HG03045 (cell line): Measurements from ENCODE around the gene PPY.
"Not testable (repeated sequence)": the region's sequence is repeated elsewhere in the genome, so short reads cannot be mapped to it uniquely, and the experiment has no call there.

Experiments used
- ATAC-seq: cut with Tn5 transposase; IDR thresholded peaks from one replicate; pipeline ENCODE4 v1.9.1; 2021; ENCODE audit warnings: mild to moderate bottlenecking, moderate library complexity; ENCODE audit not compliant: unreplicated experiment

Gene PPY

DNA sequence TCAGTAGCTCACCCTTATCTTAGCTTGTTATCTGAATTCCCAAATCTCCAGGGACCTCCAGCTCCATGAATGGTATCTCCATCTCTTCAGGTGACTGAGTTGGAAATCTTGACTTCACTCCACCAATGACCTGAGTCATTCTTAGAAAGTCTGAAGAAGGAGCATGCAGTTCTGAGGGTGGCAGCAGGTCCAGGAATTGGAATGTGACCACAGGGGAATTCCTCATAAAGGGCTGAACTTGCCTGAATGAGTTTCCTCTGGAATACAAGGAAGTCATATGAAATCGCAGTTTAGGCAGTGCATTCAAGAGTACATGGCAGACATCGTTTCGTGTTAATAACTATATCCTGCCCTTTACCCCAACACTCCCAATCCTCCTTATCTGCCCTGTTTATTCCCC lies 24.0 kb upstream of the PPY start:
- ATAC-seq: no peak

DNA sequence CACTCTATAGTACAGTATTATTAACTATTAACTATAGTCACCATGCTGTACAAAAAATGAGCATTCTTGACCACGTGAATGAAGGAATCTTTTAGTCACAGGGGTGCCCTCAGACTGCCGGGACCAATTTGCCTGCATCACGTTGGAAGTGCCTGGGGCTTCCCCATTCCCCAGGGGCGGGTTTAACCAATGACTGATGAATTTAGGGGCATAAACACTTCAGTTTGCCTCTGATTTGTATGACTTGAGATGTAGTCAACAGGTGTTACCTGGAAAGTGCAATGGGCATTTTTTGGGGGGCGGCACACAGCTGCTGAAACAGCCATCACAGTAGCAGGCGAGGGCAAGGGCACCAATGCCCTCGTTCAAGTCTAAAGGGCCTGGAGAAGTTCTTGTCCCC lies 20.2 kb upstream of the PPY start:
- ATAC-seq: no peak

DNA sequence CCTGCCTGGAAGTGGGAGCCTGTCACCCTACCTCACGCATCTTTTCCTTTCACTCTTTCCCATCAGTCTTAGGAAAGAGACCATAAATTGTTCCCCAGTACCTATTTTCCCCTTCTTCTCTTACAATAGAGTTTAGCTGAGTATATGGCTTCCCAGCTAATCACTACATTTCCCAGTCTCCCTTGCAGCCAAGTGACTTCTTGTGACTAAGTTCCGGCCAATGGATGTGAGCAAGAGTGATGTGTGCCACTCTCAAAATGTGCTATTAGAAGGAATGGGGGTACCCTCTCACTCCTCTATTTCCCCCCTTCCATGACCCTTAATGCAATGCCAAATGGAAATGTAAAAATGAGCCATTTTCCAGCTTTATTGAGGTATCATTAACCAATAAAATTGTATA lies 19.7 kb upstream of the PPY start:
- ATAC-seq: no peak

DNA sequence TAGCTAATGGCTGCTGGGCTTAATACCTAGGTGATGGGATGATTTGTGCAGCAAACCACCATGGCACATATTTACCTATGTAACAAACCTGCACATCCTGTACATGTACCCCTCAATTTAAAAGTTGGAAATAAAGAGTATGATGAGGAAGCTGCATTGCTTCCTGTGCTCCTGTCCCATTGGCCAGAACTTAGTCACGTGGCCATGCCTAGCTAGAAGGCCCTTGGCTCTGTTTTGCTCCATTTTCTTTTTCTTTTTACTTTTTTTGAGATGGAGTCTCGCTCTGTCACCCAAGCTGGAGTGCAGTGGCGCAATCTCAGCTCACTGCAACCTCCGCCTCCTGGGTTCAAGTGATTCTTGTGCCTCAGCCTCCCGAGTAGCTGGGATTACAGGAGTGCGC lies 19.0 kb upstream of the PPY start:
- ATAC-seq: not testable (repeated sequence)

DNA sequence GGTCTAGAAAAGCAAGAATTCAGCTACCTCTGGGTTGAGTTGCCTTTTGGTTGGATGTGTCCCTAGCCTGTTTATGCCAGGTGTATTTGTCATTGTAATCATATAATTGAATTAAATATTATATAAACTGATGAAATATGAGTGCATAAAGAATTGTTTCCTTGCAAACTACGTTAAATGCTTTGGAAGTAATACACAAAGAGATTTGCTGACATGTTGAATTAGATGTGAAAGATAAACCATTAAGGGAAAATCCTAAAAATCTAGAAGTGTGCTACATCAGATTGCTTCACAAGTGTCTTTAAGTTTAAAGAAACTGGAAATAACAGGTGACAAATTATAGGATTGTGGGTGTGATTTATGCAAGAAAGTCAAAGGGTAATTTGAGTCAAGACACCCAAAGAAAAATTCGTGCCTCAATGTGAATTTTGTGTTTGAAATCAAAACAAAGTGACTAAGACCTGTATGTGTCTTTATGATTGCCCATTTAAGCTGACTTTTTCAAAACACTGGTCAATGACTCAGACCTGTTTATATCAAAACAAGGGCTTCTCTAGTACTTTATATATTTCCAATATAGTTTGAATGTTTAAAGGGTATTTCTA lies 16.6 kb upstream of the PPY start:
- ATAC-seq: no peak

DNA sequence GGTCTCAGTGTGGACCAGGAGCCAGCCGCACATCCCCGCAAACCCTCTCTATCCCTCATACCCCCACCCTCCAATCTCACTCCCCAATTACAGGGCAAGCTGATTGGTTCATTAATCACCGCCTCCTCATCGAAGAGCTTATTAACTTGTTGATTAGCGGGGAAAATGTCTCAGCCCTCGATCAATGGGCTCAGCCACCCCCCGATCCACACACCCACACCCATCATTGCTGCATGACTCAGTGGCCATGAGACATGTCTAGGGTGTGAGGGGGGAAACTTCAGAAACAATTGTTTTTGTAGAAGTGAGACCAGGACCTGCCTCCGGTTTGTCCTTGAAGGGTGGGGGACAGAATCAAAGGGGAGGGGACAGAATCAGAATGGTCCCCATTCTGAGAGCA lies 13.9 kb upstream of the PPY start:
- ATAC-seq: no peak

DNA sequence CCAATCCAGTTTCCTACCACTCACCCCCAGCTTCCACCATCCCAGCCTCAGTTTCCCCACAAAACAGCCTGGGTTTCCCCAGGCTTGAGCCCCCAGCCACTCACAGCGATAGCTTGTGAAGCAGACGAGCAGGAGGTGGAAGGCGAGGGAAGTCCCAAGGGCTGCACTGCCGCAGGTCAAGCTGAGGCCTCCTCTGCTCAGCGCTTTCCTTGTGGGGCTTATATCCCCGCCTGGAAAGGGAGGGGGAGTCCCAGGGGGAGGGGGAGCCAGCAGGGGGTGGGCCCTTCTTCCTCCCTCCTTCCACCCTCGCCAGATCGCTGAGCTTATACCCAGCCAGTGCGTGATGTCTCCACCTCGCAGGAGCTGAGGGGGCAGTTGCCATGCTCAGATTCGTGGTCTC lies 11.5 kb upstream of the PPY start, which contains the start of gene PYY:
Gene PYY (minus strand): TSS at position 195 of the 400 bp plus-strand sequence. CDS start 457 bp downstream, outside the sequence.
- ATAC-seq: no peak

DNA sequence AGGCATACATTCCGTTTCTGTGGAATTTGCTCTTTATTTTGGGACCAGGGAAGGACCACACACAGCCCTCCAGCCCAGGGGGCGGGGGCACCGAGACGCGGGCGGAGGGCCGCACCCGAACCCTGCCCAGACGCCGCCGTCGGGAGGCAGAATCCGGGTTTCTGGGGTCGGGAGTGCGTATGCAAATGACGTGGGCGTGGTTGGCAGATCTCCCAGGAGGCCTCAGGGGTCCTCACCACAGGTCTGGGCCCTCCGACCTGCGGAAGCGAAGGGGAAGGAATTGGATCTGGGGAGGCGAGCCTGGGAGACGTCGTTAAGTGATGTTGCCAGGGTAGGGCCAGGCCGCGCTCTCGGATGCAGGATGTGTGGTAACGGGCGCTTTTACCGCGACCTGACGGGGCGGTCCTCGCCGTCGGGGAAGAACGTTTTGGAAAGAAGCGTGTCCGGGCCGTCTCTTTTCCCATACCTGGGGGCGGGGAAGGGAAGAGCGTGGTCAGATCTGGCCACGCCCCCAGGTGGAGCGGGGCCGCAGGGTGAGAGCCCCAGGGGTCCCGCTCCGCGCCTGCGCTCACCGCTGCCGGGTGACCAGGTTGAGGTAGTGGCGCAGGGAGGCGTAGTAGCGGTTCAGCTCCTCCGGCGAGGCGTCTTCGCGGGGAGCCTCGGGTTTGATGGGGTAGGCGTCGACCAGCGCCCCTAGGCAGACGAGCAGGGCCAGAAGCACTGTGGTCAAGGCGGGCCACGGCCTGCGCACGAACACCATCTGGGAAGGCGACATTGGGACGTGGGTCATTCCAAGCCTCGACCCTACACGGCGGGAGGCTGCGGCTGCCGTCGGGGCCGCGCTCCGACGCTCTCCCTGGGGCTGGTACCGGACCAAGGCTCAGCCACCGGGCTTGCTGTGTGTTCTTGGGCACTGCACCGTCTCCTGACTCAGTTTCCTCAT lies 10.7 kb upstream of the PPY start:
- no peak for ATAC-seq

DNA sequence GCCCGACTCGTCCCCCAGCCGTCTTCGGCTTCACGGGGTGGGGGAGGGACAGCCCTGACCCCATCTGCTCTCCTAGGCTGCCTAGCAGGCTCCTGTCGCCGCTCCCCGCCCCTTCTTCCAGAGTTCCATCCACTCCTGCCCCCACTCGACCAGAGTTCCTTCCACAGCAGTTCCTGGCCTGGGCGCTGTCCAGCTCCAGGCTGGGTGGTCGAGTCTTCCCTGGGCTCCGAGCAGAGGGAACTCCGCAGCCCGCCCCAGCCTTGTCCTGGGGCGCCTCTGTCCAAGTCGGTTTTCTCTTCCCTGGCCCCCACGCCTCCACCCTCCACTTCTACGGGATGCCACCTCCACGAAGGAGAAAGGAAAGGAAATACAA lies 10.1 kb upstream of the PPY start:
- ATAC-seq: no peak

DNA sequence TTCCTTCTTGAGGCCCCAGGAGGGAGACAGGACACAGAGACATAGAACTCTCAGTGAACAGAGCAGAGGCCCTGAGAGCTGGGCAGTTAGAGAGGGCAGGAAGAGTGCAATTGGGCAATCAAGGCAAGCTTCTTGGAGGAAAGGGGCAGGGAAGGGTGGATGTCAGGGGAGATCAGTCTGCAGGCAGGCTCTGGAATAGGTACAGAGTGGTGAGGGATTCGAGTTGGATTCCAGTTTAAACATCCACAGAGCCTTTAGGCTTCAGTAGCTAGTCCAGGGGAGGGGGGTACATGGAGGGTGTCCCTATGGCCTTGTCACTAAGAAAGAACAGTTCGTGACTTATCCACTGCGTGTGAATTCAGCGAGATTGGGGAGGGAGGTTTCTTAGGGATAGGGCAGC lies 9.5 kb upstream of the PPY start:
- ATAC-seq: no peak

DNA sequence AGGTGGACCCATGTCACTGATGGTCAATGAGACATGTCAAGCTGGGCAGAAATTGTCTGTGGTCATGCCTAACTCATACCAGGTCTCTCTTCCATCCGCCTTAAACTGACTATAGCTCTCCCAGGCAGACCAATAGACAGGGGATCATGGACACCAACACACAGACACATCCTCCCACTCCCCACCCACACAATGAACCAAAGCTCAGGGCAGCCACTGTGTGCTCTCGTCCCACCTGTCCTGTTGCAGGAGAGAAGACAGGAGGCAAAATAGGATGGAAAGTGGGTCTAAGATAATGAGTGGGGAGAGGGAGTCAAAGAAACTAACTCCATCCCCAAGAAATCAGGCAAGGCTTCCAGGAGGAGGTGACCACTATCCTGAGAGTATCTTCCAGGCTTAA lies 8.3 kb upstream of the PPY start:
- ATAC-seq: no peak

DNA sequence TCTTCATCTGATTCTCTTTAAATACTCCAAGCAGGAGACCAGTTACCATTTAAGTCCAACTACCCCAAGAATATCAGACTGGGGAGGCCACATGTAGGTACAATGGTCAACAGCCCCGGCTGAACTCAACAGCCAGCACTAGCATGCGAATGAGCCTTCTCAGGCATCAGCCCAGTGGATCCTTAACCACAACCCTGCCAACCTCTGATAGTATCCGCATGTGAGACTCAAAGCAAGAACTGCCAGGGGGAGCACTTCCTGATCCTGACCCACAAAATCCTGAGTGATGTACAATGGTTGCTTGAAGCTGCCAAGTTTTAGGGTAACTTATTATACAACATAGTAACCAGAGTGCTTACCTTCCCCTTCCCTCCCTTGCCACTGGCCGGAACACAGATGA lies 7.5 kb upstream of the PPY start:
- ATAC-seq: no peak

DNA sequence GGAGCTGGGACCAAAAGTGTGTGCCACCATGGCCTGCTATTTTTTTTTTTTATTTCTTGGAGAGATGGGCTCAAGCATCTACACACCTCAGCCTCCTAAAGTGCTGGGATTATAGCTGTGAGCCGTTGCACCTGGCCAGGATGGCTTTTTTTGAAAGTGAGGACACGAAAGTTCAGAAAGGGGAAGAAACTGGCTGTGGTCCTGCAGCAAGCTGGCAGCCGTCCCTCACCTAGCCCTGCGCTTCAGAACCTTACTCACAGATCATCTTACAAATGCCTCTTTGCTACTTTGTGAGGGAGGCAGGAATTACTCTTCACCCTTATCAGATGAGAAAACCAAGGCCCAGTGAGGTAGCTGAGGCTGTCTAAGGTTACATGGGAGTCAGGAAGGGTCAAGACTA lies 4.5 kb upstream of the PPY start:
- no peak for ATAC-seq

DNA sequence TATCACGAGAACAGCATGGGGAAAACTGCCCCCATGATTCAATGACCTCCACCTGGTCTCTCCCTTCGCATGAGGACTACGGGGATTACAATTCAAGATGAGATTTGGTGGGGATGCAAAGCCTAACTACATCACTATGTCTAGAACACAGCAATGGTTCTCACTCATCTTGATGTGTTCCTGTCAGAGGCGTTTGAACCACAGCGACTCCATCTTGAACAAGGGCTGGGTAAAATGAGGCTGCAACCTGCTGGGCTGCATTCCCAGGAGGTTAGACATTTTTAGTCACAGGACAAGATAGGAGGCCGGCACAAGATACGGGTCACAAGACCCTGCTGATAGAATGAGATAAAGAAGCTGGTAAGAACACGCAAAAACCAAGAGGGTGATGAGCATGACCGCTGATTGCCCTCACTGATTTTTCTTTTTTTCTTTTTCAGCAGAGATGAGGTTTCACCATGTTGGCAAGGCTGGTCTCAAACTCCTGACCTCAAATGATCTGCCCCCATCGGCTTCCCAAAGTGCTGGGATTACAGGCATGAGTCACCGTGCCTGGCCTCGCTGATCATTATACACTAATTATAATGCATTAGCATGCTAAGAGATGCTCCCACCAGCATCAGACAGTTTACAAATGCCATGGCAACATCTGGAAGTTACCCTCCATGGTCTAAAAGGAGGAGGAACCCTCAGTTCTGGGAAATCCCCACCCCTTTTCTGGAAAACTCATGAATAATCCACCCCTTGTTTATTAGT lies 3.0 kb upstream of the PPY start:
- no peak for ATAC-seq

DNA sequence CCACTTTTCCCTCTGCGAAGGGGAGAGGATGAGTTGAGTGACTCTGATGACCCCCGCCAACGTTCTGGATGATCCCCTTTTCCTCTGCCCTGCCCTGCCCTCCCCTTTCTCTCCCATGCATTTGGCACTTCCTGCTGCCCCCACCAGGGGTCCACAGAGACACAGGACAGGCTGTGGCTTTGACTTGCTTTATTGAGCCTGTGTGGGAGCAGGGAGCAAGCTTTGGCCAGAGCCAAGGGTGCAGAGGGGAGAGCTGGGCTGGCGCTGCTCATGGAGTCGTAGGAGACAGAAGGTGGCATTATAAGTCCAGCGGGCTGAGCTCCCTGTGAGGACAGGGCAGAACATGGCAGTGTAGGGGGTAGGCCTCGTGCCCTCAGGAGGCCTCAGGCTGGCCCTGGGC lies 1.6 kb downstream of the PPY start:
- ATAC-seq: no peak

DNA sequence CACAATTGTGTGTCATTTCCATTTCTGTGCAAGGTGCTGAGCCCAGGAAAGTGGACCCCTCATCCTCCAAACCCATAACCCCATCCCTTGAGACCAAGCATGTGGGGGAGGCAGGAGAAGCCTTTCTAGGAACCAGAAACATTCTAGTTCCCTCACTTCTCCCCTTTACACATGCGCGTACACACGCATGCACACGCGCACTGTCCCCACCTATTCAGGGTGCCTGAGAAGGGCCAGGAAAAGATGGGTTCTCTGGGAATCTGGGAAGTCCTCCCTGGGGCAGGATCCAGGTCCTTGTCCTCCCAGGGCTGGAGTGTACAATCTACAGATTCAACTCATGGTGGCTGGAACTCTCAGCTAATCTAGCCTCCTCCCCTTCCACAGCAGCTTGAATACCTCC lies 2.4 kb downstream of the PPY start:
- no peak for ATAC-seq

DNA sequence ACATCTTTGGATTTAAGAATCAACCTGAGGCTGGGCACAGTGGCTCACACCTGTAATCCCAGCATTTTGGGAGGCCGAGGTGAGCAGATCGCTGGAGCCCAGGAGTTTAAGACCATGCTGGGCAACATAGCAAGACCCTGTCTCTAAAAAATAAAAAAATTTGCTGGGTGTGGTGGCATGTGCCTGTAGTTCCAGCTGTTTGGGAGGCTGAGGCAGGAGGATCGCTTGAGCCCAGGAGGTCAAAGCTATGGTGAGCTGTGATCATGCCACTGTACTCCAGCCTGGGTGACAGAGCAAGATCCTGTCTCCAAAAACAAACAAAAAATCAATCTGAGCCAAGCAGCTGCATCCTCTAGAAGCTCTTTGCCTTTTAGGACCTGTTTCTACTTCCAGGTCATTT lies 2.8 kb downstream of the PPY start:
- not testable (repeated sequence) for ATAC-seq

DNA sequence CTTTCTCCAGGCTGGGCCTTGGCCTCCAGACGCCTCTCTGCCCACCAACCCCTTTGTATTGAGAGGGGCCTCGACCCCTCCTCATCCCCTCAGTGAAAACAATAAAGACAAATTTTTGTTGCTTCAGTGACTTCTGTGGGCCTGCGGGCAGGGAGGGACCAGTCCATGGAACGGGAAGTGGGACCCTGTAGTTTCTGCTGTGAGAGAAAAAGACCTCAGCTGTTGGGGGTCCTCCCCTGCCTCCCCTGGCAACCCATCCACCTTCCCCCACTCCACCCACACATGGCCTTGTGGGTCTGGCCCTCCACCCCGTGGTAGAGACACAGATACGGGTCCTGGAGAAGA lies 3.5 kb downstream of the PPY start:
- no peak for ATAC-seq

DNA sequence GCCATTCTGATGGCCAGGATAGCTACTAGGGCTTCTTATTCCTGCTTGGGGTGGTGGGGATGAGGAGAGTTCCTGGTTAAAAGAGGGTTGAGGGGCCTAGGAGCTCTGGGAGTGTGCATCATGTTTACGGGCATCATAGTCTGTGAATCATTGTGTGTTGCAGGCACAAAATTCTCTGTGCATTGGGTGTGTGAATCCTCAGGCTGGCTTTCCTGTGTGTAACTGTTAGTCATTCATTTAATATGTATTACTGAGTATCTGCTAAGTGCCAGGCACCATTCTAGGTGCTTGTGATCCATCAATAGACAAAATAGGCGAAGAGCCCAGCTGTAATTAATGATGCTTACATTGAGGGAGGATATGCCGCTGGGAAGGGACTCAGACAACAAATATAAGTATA lies 5.8 kb downstream of the PPY start:
- no peak for ATAC-seq

DNA sequence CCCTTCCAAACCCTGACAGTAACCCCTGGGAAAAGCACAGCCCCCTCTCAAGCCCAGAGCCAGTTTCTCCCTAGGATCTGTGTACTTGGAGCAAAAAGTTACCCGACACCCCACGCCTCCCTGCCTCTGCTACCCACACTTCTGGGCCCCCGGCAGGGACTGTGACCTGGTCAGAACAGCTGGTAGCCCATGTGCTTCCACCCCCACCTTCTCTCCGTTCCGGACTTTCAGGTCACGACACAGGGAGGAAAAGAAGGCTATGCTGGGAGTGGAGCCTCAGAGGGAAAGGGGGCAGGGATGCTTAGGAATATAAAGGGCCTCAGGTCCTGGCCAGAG lies 6.4 kb downstream of the PPY start:
- ATAC-seq: no peak

DNA sequence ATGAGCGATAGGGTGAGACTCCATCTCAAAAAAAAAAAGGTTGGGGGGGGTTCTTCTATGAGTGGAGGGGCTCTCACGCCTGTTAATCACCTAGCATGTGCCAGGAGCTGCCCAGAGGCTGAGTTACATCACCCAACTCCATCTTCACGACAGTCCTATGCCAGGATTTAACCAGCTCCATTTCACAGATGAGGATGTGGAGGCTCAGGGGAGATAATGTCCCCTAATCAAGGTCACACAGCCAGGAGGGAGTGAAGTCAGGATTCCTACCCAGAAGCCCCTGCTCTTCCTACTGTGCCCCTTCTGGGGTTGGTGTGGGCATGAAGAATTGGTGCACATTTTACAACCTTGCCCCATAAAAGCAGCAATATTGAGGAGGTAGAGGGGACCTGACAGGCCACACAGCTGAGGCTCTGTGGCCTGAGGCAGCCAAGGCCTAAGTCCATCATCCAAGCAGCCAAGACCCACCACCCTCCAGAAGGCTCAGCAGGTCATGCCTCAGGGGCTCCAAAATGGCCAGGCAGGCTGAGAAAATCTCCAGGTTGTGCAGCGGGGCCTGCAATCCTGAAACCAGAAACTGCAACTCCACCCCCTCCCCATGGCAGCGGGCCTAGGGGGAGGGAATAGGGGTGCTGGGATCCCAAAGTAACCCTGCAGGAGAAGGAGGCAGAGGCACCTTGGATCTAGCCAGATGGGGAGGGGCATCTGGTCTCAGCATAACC lies 6.9 kb downstream of the PPY start:
- ATAC-seq: no peak
